OCI-LY1 (cell line): ENCODE measurements around the gene TECR.
"Not testable (repeated sequence)": the region's sequence is repeated elsewhere in the genome, so short reads cannot be mapped to it uniquely, and the experiment has no call there.

Experiments used
- CTCF ChIP-seq: fragments of 200-600 bp; sonication (generic), shearing (Covaris generic); IDR thresholded peaks from 2 replicates; pipeline ENCODE4 v1.5.1; 2017; ENCODE audit warnings: mild to moderate bottlenecking, antibody characterized with exemption, low read length, moderate library complexity, mixed read lengths
- EZH2 ChIP-seq: fragments of 200-600 bp; sonication (generic), shearing (Covaris generic); IDR thresholded peaks from 2 replicates; pipeline ENCODE4 v1.8.0; 2017; ENCODE audit warnings: borderline replicate concordance, mixed run types, mild to moderate bottlenecking, antibody characterized with exemption, low read length, moderate library complexity, mixed read lengths

DNA sequence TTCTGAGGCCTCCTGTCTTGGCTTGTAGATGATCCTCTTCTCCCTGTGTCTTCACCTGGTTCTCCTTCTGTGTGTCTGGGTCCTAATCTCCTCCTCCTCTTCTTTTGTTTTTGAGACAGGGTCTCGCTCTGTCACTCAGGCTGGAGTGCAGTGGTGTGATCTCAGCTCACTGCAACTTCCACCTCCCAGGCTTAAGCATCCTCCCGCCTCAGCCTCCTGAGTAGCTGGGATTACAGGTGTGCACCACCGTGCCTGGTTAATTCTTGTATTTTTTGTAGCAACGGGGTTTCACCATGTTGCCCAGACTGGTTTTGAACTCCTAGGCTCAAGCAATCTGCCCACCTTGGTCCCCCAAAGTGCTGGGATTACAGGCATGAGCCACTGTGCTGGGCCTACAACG lies 82.8 kb downstream of the TECR start:
- TF ChIP-seq CTCF, EZH2: not testable (repeated sequence)
